GM06990 (cell line): ENCODE data around the gene PDS5A.

Experiments used
- DNase-seq: peaks from one replicate; pipeline ENCODE4 v3.0.0-alpha.2; 2011; ENCODE audit not compliant: insufficient read length; ENCODE audit errors: extremely low read depth
- H3K27me3 ChIP-seq: replicated peaks from 2 replicates; pipeline ENCODE4 v1.6.0; 2011; ENCODE audit warnings: low read length; ENCODE audit not compliant: control insufficient read depth, insufficient read depth
- H3K36me3 ChIP-seq: 2 replicates; pipeline ENCODE4 v1.5.1; 2011; ENCODE audit warnings: low read length; ENCODE audit not compliant: control insufficient read depth, insufficient read depth
- H3K4me3 ChIP-seq: replicated peaks from 2 replicates; pipeline ENCODE4 v1.5.1; 2011; ENCODE audit warnings: low read depth, mild to moderate bottlenecking, control low read depth, low read length
- TF ChIP-seq, protein P1 (sequence below): IDR thresholded peaks from 2 replicates; pipeline ENCODE4 v1.5.1; 2011; ENCODE audit warnings: low read length, control low read depth, mild to moderate bottlenecking, inconsistent platforms; ENCODE audit not compliant: insufficient read depth, poor library complexity, severe bottlenecking

PDS5A gene

DNA sequence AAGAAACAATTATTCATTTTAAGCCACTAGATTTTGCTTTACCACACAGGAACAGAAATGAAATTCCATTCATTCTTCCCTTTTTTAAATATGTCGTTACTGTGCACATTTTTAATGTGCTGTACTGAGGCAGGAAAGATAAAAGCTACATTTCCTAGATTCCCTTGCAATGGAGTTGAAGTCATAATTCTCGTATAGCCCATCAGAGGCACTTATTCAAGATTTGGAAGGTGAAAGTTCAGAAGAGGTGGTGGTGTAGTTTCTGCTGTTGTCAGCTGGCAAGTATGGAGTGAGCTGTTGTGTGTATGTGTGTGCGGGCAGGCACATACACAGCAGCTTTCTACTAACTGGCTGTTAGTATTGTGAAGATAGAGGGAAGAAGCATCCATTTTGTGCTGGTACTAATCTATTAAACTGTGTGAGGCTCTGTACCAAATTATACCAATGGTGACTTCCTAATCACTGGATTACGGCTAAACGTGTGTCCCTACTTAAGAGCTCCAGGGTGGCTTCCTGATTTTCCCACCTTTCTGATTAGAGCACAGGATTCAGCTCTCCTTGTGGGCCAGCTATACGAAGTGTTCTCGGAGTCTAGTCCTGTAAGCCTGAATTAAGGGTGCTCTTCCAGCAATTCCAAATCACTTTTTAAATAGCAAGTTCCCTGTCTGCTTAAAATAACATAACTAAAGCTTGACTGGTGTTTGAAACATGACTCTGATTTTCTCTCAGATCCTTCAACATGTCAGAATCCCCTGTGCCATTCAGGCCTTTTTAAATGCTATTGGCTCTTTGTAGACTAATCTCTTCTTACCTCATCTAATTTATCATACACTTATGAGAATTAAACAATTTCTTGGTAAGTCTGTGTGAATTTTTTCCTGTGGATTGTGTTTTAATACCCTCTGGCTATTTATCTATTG, 43.8 kb downstream of the PDS5A start:
- H3K36me3 ChIP-seq = no peaks in the 10 kb centered on the region
- H3K27me3 ChIP-seq = no peaks in the 10 kb centered on the region
- no peak for DNase-seq
- TF ChIP-seq, protein P1, sequence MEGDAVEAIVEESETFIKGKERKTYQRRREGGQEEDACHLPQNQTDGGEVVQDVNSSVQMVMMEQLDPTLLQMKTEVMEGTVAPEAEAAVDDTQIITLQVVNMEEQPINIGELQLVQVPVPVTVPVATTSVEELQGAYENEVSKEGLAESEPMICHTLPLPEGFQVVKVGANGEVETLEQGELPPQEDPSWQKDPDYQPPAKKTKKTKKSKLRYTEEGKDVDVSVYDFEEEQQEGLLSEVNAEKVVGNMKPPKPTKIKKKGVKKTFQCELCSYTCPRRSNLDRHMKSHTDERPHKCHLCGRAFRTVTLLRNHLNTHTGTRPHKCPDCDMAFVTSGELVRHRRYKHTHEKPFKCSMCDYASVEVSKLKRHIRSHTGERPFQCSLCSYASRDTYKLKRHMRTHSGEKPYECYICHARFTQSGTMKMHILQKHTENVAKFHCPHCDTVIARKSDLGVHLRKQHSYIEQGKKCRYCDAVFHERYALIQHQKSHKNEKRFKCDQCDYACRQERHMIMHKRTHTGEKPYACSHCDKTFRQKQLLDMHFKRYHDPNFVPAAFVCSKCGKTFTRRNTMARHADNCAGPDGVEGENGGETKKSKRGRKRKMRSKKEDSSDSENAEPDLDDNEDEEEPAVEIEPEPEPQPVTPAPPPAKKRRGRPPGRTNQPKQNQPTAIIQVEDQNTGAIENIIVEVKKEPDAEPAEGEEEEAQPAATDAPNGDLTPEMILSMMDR = no peak
- H3K4me3 ChIP-seq = no peak overlapping the region

DNA sequence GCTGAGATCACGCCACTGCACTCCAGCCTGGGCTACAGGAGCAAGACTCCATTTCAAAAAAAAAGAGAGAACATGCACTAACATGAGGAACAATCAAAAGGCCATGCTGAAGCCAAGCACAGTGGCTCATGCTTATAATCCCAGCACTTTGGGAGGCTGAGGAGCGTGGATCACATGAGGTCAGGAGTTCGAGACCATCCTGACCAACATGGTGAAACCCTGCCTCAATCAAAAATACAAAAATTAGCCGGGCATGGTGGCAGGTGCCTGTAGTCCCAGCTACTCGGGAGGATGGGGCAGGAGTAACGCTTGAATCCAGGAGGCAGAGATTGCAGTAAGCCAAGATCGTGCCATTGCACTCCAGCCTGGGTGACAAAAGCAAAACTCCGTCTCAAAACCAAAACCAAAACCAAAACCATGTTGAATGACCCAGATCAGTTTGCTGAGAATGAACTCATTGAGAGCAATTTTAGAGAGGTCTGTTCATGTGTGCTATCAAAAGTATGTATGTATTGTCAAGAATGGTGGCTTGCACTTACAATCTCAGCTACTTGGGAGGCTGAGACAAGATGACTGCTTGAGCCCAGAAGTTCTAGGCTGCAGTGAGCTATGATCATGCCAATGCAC, 44.8 kb downstream of the PDS5A start:
- H3K36me3 ChIP-seq = no peaks in the 10 kb centered on the region
- peak; percentile 20 for DNase-seq
- TF ChIP-seq, protein P1 = no peak
- no peaks in the 10 kb centered on the region for H3K27me3 ChIP-seq
- H3K4me3 ChIP-seq = no peak overlapping the region

DNA sequence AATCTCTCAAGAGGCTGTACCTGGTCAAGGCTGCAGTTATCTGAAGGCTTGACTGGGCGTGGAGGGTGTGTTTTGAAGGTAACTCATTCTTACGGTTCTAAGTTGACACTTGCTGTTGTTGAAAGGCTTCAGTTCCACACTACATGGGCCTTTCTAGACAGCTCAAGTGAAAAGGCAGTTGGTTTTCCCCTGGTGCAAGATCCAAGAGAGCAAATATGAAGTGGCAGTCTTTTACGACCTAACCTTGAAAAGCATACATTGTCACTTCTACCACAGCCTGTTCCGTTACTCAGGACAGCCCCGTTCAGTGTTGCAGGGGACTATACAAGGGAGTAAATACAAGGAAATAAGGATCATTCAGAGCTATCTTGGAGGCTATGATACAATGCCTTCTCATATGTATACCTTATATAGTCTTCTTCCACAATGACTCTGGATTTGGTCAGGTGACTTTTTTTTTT, 46.2 kb downstream of the PDS5A start:
- H3K36me3 ChIP-seq = no peaks in the 10 kb centered on the region
- TF ChIP-seq, protein P1 = no peak
- no peak for DNase-seq

DNA sequence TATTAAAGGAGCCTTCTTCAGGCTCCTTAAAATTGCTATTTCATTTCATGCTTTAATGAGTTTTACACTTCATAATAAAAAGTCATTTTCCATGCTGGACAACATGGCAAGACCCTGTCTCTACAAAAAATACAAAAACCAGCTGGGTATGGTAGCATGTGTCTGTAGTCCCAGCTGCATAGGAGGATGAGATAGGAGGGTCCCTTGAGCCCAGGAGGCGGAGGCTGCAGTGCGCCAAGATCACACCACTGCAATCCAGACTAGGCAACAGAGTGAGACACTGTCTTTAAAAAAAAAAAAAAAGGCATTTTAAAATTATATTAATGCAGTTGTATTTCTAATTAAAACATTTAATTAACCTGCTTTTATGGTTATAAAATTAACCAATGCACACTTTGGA, 49.2 kb downstream of the PDS5A start:
- TF ChIP-seq, protein P1 = no peak
- Histone ChIP-seq H3K4me3 (no peak overlapping the region), H3K36me3 (no peaks in the 10 kb centered on the region)

More for the DNA sequence above, 46.2 kb downstream of the PDS5A start:
- no peak overlapping the region for H3K4me3 ChIP-seq
- H3K27me3 ChIP-seq = no peaks in the 10 kb centered on the region

DNA sequence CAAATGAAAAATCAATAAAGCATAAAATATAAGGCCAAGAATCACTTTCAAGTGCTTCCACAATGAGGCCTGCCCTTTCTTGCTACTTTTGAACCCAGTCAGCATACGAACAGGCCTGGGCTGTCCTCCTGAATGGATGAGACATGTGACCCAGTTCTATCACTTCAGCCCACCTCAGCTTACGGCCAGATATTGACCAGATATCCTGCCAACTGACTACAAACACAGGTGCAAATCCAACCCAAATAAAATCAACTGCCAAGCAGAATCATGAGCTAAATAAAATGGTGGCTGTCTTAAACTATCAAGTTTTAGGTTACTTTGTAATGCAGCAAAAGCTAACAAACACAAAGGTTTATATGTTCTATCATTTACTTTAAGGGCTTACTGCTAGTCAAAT, 53.7 kb downstream of the PDS5A start:
- H3K4me3 ChIP-seq = no peak overlapping the region
- H3K36me3 ChIP-seq = no peaks in the 10 kb centered on the region; the same call in 1 of the 2 replicates
- TF ChIP-seq, protein P1 = no peak
- no peaks in the 10 kb centered on the region for H3K27me3 ChIP-seq
- no peak for DNase-seq

More for the DNA sequence above, 49.2 kb downstream of the PDS5A start:
- DNase-seq = no peak
- H3K27me3 ChIP-seq = no peaks in the 10 kb centered on the region
